ENCODE results near the gene SPAST.

GRCh38 chr2:32119161-32119560 is 55.8 kb downstream of the SPAST start:
- no peak for TF ChIP-seq CTCF (IDR thresholded peaks at IDR 0.05)
- no peak for TF ChIP-seq POLR2A (IDR thresholded peaks at IDR 0.05)
